CD8-positive, alpha-beta memory T cell (primary cell): Measurements from ENCODE around the gene TBCC. TPM values are rescaled to one million over a fixed set of nuclear protein-coding genes. Genes with fewer than 3 reads are reported as not detected.
"Not testable (repeated sequence)": the region's sequence is repeated elsewhere in the genome, so short reads cannot be mapped to it uniquely, and the experiment has no call there.

Source experiments
- CTCF ChIA-PET: fragments of 350-600 bp; sonication (Branson Sonifier 250); formaldehyde crosslinking; loops from one replicate; lab custom pipeline; 2021; ENCODE audit warnings: antibody characterized with exemption; lab: Charles Lee
- POLR2A ChIA-PET: fragments of 350-600 bp; sonication (Branson Sonifier 250); formaldehyde crosslinking; loops from one replicate; lab custom pipeline; 2021; ENCODE audit warnings: antibody characterized with exemption; lab: Charles Lee
- DNase-seq, 5 donors: peaks; one replicate each; pipeline versions ENCODE4 v3.0.0 to v3.0.0-alpha.2; 2020 to 2022; ENCODE audit warnings: mixed read lengths in 1 of 5
- H3K27ac ChIP-seq: one replicate; pipeline ENCODE4 v1.7.0; 2013; ENCODE audit warnings: low read depth, mild to moderate bottlenecking, low read length, moderate library complexity
- H3K27me3 ChIP-seq: 2 replicates; pipeline ENCODE4 v1.7.0; 2013; ENCODE audit warnings: low read length, mild to moderate bottlenecking; ENCODE audit not compliant: insufficient read depth, poor library complexity, severe bottlenecking
- H3K36me3 ChIP-seq: 2 replicates; pipeline ENCODE4 v1.7.0; 2013; ENCODE audit warnings: mild to moderate bottlenecking, low read length, moderate library complexity; ENCODE audit not compliant: insufficient read depth
- H3K4me1 ChIP-seq: 2 replicates; pipeline ENCODE4 v1.7.0; 2013; ENCODE audit warnings: mild to moderate bottlenecking, low read length, moderate library complexity; ENCODE audit not compliant: insufficient read depth
- H3K4me3 ChIP-seq: 2 replicates; pipeline ENCODE4 v1.7.0; 2013; ENCODE audit warnings: mild to moderate bottlenecking, low read length
- H3K9me3 ChIP-seq: 2 replicates; pipeline ENCODE4 v1.7.0; 2013; ENCODE audit warnings: mild to moderate bottlenecking, low read length
- H3K27ac Mint-ChIP-seq, 8 donors: one replicate each; pipeline ENCODE4 v1.8.0; 2020 to 2021; ENCODE audit warnings: mixed read lengths in 8 of 8, mild to moderate bottlenecking in 6 of 8, inconsistent platforms in 3 of 8, moderate library complexity in 3 of 8
- H3K27me3 Mint-ChIP-seq, 2 donors: one replicate each; pipeline ENCODE4 v1.8.0; 2020 to 2021; ENCODE audit warnings: mixed read lengths in 2 of 2, mild to moderate bottlenecking in 1 of 2, moderate library complexity in 1 of 2
- H3K36me3 Mint-ChIP-seq, 3 donors: one replicate each; pipeline ENCODE4 v1.8.0; 2020 to 2021; ENCODE audit warnings: mixed read lengths in 3 of 3, inconsistent platforms in 1 of 3, mild to moderate bottlenecking in 1 of 3
- H3K4me1 Mint-ChIP-seq, 3 donors: one replicate each; pipeline ENCODE4 v1.8.0; 2020 to 2021; ENCODE audit warnings: mixed read lengths in 3 of 3, inconsistent platforms in 1 of 3, mild to moderate bottlenecking in 1 of 3
- H3K4me3 Mint-ChIP-seq, 7 donors: one replicate each; pipeline ENCODE4 v1.8.0; 2020 to 2021; ENCODE audit warnings: mixed read lengths in 7 of 7, mild to moderate bottlenecking in 6 of 7, moderate library complexity in 4 of 7, inconsistent platforms in 2 of 7
- H3K9me3 Mint-ChIP-seq, 5 donors: one replicate each; pipeline ENCODE4 v1.8.0; 2020 to 2022; ENCODE audit warnings: mixed read lengths in 5 of 5, mild to moderate bottlenecking in 3 of 5, moderate library complexity in 2 of 5, inconsistent platforms in 1 of 5
- polyA plus RNA-seq: library from polyadenylated mRNA; unstranded; fragments of 300-500 nt; fragmentation: Illumina TruSeq; gene quantifications from one replicate; pipeline ENCODE4 v1.2.3, GENCODE V29; 2021
- total RNA-seq, 2 experiments: library from RNA; stranded (reverse); gene quantifications; one replicate each; pipeline ENCODE4 v1.2.3, GENCODE V29; 2021

TBCC gene
- total and polyA plus RNA-seq, 3 experiments from 2014 or later = 24.4 to 109 (median 26.4) TPM

- H3K4me1 ChIP-seq = peaks cover 56% of the 10 kb centered on the region
- POLR2A ChIA-PET = interaction anchor here (0.5 to 12.2 kb wide), 3 partner anchors 8 to 32 kb away, joined by 4 to 415 read pairs (median 372); partner anchors contain the start of gene TBCC
- H3K27ac Mint-ChIP-seq = peak overlapping the region in 7 of 8 donors; percentile 5 to 95 (median 58)
- no peaks in the 10 kb centered on the region for H3K9me3 ChIP-seq
- no peaks in the 10 kb centered on the region for H3K36me3 ChIP-seq
- peaks cover 3 to 28% (median 6%) of the 10 kb centered on the region in 3 donors for H3K36me3 Mint-ChIP-seq
- no peaks in the 10 kb centered on the region for H3K27me3 ChIP-seq
- no peaks in the 10 kb centered on the region for H3K9me3 Mint-ChIP-seq
- H3K4me3 ChIP-seq = no peak overlapping the region
- DNase-seq = no peak
- H3K4me3 Mint-ChIP-seq = peak overlapping the region in 6 of 7 donors; percentile 17 to 99 (median 43)
- H3K27me3 Mint-ChIP-seq = peaks cover 0 to 9% of the 10 kb centered on the region in 2 donors
- peaks cover 47 to 63% (median 62%) of the 10 kb centered on the region in 3 donors for H3K4me1 Mint-ChIP-seq
- H3K27ac ChIP-seq = peak overlapping the region; percentile 19
- CTCF ChIA-PET = interaction anchor here (0.8 to 7.7 kb wide), 2 partner anchors 9 to 32 kb away, joined by 4 to 65 read pairs; partner anchors contain the start of gene TBCC
Measured at GRCh38 chr6:42779521-42779920, 33.6 kb upstream of the TBCC start.

- POLR2A ChIA-PET = no interaction called here
- H3K27me3 Mint-ChIP-seq = peaks cover 0 to 4% of the 10 kb centered on the region in 2 donors
- DNase-seq = no peak
- Histone ChIP-seq H3K36me3 (no peaks in the 10 kb centered on the region), H3K9me3 (no peaks in the 10 kb centered on the region), H3K27ac (no peak overlapping the region), H3K4me3 (no peak overlapping the region), H3K4me1 (peaks cover 70% of the 10 kb centered on the region), H3K27me3 (no peaks in the 10 kb centered on the region)
- peak overlapping the region in 2 of 7 donors; percentile 51 to 86 for H3K4me3 Mint-ChIP-seq
- no peaks in the 10 kb centered on the region for H3K9me3 Mint-ChIP-seq
- H3K27ac Mint-ChIP-seq = peak overlapping the region in 4 of 8 donors; percentile 26 to 79 (median 70)
- H3K4me1 Mint-ChIP-seq = peaks cover 51 to 73% (median 73%) of the 10 kb centered on the region in 3 donors
- peaks cover 0 to 16% (median 3%) of the 10 kb centered on the region in 3 donors for H3K36me3 Mint-ChIP-seq
- CTCF ChIA-PET = interaction anchor here (1.1 kb wide), 1 partner anchor 29 kb away, joined by 3 read pairs; no protein-coding TSS in a partner anchor
Measured at GRCh38 chr6:42778122-42778521, 32.2 kb upstream of the TBCC start.

- Histone ChIP-seq H3K9me3 (no peaks in the 10 kb centered on the region), H3K27me3 (no peaks in the 10 kb centered on the region), H3K4me3 (no peak overlapping the region), H3K36me3 (no peaks in the 10 kb centered on the region), H3K27ac (no peak overlapping the region), H3K4me1 (peaks cover 78% of the 10 kb centered on the region)
- H3K9me3 Mint-ChIP-seq = no peaks in the 10 kb centered on the region
- H3K4me1 Mint-ChIP-seq = peaks cover 57 to 80% (median 80%) of the 10 kb centered on the region in 3 donors
- H3K36me3 Mint-ChIP-seq = peaks cover 0 to 13% (median 3%) of the 10 kb centered on the region in 3 donors
- H3K27ac Mint-ChIP-seq = peak overlapping the region in 7 of 8 donors; percentile 62 to 87 (median 84)
- H3K27me3 Mint-ChIP-seq = peaks cover 0 to 2% of the 10 kb centered on the region in 2 donors
- CTCF ChIA-PET = no interaction called here
- DNase-seq = no peak
- H3K4me3 Mint-ChIP-seq = peak overlapping the region in 5 of 7 donors; percentile 13 to 62 (median 30)
- POLR2A ChIA-PET = interaction anchor here (1.4 kb wide), 1 partner anchor 31 kb away, joined by 5 read pairs; the partner anchor contains the start of gene TBCC
Measured at GRCh38 chr6:42777126-42777822, 31.4 kb upstream of the TBCC start.

GRCh38 chr6:42774821-42775487 is 29.1 kb upstream of the TBCC start:
- POLR2A ChIA-PET = interaction anchor here (0.6 to 8.4 kb wide), 6 partner anchors 8 to 324 kb away, joined by 3 to 372 read pairs (median 5); partner anchors contain the start of genes BICRAL and TBCC
- Histone ChIP-seq H3K27ac (peak overlapping the region; percentile 7), H3K4me1 (peaks cover 83% of the 10 kb centered on the region), H3K4me3 (peak overlapping the region; percentile 33)
- CTCF ChIA-PET = interaction anchor here (0.6 to 1.4 kb wide), 3 partner anchors 28 to 102 kb away, joined by 3 to 7 read pairs (median 4); no protein-coding TSS in a partner anchor
- not testable (repeated sequence) for H3K27me3 Mint-ChIP-seq, H3K27me3 ChIP-seq, H3K36me3 Mint-ChIP-seq, H3K36me3 ChIP-seq, H3K9me3 ChIP-seq, H3K9me3 Mint-ChIP-seq
- Mint-ChIP-seq H3K4me3 (peak overlapping the region; percentile 69 to 90 (median 83)), H3K27ac (peak overlapping the region; percentile 89 to 100 (median 98)), H3K4me1 (peaks cover 62 to 88% (median 84%) of the 10 kb centered on the region in 3 donors)
- DNase-seq = peak in 4 of 5 donors; percentile 11 to 68 (median 64)

GRCh38 chr6:42774201-42774600 is 28.3 kb upstream of the TBCC start:
- POLR2A ChIA-PET = interaction anchor here (8.4 kb wide), 1 partner anchor 9 kb away, joined by 372 read pairs; the partner anchor contains the start of gene BICRAL

GRCh38 chr6:42771741-42772100 is 25.8 kb upstream of the TBCC start:
- no peaks in the 10 kb centered on the region for H3K27me3 ChIP-seq
- H3K36me3 Mint-ChIP-seq = peaks cover 0 to 8% (median 7%) of the 10 kb centered on the region in 3 donors
- H3K36me3 ChIP-seq = no peaks in the 10 kb centered on the region
- H3K9me3 Mint-ChIP-seq = peaks cover 0 to 3% (median 0%) of the 10 kb centered on the region in 5 donors
- H3K27me3 Mint-ChIP-seq = no peaks in the 10 kb centered on the region
- DNase-seq = peak in 2 of 5 donors; percentile 20 to 72
- peaks cover 67 to 85% (median 82%) of the 10 kb centered on the region in 3 donors for H3K4me1 Mint-ChIP-seq
- H3K4me3 ChIP-seq = peak overlapping the region; percentile 35
- ChIA-PET CTCF (interaction anchor here (0.8 to 4.1 kb wide), 11 partner anchors 10 to 110 kb away, joined by 3 to 48 read pairs (median 4); partner anchors contain the start of genes BICRAL and TBCC), POLR2A (interaction anchor here (0.6 to 8.4 kb wide), 18 partner anchors 11 to 846 kb away, joined by 3 to 372 read pairs (median 4); partner anchors contain the start of genes BICRAL, CNPY3, PEX6 and RPL7L1)
- H3K9me3 ChIP-seq = no peaks in the 10 kb centered on the region
- peaks cover 66% of the 10 kb centered on the region for H3K4me1 ChIP-seq
- peak overlapping the region; percentile 96 to 100 (median 99) for H3K27ac Mint-ChIP-seq
- H3K4me3 Mint-ChIP-seq = peak overlapping the region; percentile 74 to 88 (median 81)
- peak overlapping the region; percentile 67 for H3K27ac ChIP-seq

More at GRCh38 chr6:42774201-42774600, 28.3 kb upstream of the TBCC start:
- no peaks in the 10 kb centered on the region for H3K36me3 ChIP-seq
- CTCF ChIA-PET = no interaction called here
- H3K4me3 ChIP-seq = peak overlapping the region; percentile 24
- no peaks in the 10 kb centered on the region for H3K27me3 ChIP-seq
- Mint-ChIP-seq H3K27me3 (no peaks in the 10 kb centered on the region), H3K9me3 (peaks cover 0 to 3% (median 0%) of the 10 kb centered on the region in 5 donors), H3K27ac (peak overlapping the region; percentile 89 to 100 (median 98)), H3K4me3 (peak overlapping the region; percentile 75 to 90 (median 83)), H3K36me3 (peaks cover 0 to 7% (median 3%) of the 10 kb centered on the region in 3 donors), H3K4me1 (peaks cover 67 to 88% (median 83%) of the 10 kb centered on the region in 3 donors)
- no peaks in the 10 kb centered on the region for H3K9me3 ChIP-seq
- H3K4me1 ChIP-seq = peaks cover 83% of the 10 kb centered on the region
- DNase-seq = peak in 1 of 5 donors; percentile 57
- no peak overlapping the region for H3K27ac ChIP-seq

GRCh38 chr6:42769836-42770235 is 23.9 kb upstream of the TBCC start:
- ChIA-PET CTCF (interaction anchor here (0.6 to 4.1 kb wide), 10 partner anchors 8 to 110 kb away, joined by 3 to 48 read pairs (median 4); partner anchors contain the start of genes BICRAL, RPL7L1 and TBCC), POLR2A (interaction anchor here (0.7 to 8.4 kb wide), 4 partner anchors 13 to 110 kb away, joined by 3 to 372 read pairs (median 144); partner anchors contain the start of genes BICRAL, RPL7L1 and TBCC)
- Mint-ChIP-seq H3K4me3 (peak overlapping the region in 4 of 7 donors; percentile 7 to 81 (median 37)), H3K36me3 (peaks cover 0 to 12% (median 8%) of the 10 kb centered on the region in 3 donors), H3K27ac (peak overlapping the region; percentile 93 to 100 (median 98)), H3K9me3 (peaks cover 0 to 3% (median 0%) of the 10 kb centered on the region in 5 donors), H3K27me3 (no peaks in the 10 kb centered on the region), H3K4me1 (peaks cover 63 to 86% (median 80%) of the 10 kb centered on the region in 3 donors)
- Histone ChIP-seq H3K27me3 (no peaks in the 10 kb centered on the region), H3K27ac (no peak overlapping the region), H3K9me3 (no peaks in the 10 kb centered on the region), H3K4me3 (no peak overlapping the region), H3K4me1 (peaks cover 54% of the 10 kb centered on the region), H3K36me3 (no peaks in the 10 kb centered on the region)
- no peak for DNase-seq
